ENCODE measurements around the gene RTEL1.
A peak's percentile ranks its signal among the peaks of the same experiment; 100 is the strongest.
"Not testable (repeated sequence)": the region's sequence is repeated elsewhere in the genome, so short reads cannot be mapped to it uniquely, and the experiment has no call there.

Gene RTEL1

DNA sequence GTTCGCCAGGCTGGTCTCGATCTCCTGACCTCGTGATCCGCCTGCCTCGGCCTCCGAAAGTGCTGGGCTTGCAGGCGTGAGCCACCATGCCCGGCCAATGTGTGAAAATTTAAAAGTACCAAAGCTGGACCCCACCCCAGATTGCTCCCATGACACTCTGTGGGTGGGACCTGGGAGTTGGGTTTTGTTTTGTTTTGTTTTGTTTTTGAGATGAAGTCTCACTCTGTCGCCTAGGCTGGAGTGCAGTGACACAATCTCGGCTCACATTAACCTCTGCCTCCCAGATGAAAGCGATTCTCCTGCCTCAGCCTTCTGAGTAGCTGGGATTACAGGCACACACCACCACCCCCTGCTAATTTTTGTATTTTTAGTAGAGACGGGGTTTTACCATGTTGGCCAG, 13.6 kb downstream of the RTEL1 start:
- DNase-seq (ENCODE audit: low read depth, low spot score): not testable (repeated sequence)

DNA sequence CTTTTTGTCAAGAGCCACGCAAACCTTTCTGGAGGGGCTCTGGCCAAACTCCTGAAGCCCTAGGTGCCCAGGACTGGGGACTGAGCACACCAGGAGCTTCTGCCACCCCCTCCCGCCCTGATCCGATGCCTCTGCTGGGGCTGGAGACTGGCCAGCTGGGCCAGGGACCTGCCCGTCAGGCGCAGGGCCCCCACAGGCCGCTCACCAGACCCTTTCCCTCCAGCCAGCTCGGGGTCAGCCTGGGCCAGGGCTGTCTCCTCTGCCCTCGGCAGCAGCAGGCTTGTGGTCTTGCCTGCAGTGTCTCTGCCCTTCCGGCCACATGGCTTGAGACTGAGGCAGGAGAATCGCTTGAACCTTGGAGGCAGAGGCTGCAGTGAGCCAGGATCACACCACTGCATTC, 14.6 kb downstream of the RTEL1 start:
- DNase-seq (ENCODE audit: low read depth, low spot score): no peak

DNA sequence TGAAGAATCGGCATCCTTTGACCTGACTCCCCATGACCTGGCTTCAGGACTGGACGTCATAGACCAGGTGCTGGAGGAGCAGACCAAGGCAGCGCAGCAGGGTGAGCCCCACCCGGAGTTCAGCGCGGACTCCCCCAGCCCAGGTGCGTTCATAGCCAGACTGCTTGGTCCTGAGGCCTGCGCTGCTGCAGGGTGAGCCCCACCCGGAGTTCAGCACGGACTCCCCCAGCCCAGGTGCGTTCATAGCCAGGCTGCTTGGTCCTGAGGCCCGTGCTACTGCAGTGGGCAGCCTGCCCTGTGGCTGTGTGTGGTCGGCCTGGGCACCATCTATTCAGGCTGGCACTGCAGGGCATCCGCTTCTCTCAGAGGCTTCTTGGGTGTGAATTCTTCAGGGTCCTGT, 15.8 kb downstream of the RTEL1 start:
- DNase-seq (ENCODE audit: low read depth, low spot score): no peak

DNA sequence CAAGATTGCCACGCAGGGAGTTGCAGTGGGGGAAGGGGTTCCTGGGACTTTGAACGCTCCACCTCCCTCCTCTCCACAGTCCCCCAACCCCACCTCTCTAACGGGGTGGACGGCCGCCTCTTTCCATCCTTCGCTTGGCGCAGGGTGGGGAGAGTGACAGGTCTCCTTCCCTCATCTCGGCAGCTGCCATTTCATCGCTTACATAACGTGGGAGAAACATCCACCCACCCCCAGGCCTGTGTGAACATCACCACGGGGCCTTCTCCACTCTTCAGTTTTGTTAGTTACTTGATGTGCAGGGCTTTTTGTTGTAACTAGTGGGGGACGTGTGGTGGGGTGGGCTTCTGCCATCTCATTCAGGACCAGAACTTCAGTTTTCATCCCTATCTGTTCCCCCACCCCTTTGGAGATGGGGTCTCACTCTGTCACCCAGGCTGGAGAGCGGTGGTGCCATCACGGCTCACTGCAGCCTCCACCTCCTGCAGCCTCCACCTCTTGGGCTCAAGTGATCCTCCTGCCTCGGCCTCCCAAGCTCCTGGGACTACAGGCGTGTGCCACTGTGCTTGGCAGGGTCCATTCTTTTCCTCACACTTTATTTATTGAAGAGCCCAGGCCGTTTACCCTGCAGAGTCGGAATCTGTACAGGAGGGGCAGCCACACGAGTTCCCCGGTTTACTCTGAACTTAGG, 17.7 kb downstream of the RTEL1 start:
- no peak for DNase-seq (ENCODE audit: low read depth, low spot score)

DNA sequence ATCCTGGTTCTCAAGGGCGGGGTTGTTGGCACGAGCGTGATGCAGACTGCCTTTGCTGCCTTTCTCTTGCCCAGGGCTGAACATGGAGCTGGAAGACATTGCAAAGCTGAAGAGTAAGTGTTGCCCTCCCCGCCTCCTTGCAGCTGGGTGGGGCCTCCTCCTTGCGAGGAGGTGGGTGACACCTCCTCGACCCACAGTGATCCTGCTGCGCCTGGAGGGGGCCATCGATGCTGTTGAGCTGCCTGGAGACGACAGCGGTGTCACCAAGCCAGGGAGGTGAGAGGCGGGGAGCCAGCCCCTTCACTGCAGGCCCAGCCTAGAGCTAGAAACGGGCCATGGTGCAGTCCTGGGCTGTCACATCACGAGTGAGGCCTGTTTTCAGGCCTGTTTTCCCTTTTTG, 20.0 kb downstream of the RTEL1 start:
- no peak for DNase-seq (ENCODE audit: low read depth, low spot score)

DNA sequence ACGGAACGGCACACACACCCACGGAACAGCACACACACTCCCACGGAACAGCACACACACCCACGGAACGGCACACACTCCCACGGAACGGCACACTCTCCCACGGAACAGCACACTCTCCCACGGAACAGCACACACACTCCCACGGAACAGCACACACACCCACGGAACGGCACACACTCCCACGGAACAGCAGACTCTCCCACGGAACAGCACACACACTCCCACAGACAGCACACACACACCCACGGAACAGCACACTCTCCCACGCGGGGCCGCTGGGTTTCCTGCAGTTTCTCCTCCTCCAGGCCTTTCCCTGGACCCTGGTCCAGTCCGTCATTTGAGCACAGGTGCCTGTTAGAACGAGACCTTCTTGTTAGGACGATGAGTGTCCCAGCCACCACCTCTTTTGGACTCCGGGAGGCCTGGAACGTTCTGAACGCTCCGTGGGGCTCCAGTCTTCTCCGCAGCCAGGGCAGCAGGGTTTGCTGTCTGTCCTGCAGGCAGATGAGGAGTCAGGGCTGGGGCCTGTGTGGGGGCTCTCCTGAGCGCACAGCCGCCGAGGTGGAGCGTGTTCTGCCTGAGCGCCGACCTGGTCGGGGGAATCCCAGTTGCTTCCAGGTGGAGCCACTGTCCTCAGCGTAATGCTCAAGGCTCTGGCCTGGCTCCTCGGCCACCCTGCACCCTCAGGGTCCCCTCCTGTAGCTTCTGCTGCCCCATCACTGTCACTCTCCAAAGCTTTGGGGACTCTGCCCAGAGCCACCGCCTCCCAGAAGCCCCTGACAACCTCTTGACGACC, 20.8 kb downstream of the RTEL1 start:
- no peak for DNase-seq (ENCODE audit: low read depth, low spot score)

DNA sequence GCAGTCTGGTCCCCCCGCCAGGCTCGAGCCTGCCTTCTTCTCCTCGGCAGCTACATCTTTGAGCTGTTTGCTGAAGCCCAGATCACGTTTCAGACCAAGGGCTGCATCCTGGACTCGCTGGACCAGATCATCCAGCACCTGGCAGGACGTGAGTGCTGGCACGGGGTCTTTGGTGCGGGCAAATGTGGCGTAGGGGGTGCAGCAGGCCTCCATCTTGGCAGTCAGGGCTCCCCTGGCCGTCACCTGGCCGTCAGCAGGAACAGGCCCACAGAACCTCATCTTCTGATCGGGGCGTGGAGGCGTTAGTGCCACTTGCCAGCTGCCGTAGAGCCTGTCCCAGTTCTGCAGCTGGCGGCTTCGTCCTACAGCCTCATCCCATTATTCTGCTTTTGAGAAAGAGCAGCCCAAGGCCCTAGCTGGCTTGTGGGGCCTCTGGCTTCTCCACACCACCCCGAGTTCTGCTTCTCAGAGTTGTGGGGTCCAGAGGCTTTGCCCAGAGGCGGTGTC, 21.7 kb downstream of the RTEL1 start:
- DNase-seq (ENCODE audit: low read depth, low spot score): no peak

DNA sequence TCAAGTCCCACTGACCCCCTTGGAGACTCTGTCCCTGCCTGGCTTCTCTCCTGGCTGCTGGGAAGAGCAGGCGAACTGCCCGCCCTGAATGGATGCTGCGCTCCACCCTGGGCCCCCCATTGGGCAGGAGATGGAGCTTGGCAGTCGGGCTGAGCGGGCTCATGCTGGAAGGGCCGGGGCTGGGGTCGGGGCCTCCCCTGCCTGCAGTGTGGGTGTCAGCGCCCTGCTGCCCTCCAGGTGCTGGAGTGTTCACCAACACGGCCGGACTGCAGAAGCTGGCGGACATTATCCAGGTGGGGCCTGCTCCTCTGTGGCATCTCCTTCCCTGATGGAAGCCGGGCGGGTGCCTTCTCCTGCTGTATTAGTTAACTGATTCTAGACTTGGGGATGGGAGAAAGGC, 22.3 kb downstream of the RTEL1 start:
- no peak for DNase-seq (ENCODE audit: low read depth, low spot score)

DNA sequence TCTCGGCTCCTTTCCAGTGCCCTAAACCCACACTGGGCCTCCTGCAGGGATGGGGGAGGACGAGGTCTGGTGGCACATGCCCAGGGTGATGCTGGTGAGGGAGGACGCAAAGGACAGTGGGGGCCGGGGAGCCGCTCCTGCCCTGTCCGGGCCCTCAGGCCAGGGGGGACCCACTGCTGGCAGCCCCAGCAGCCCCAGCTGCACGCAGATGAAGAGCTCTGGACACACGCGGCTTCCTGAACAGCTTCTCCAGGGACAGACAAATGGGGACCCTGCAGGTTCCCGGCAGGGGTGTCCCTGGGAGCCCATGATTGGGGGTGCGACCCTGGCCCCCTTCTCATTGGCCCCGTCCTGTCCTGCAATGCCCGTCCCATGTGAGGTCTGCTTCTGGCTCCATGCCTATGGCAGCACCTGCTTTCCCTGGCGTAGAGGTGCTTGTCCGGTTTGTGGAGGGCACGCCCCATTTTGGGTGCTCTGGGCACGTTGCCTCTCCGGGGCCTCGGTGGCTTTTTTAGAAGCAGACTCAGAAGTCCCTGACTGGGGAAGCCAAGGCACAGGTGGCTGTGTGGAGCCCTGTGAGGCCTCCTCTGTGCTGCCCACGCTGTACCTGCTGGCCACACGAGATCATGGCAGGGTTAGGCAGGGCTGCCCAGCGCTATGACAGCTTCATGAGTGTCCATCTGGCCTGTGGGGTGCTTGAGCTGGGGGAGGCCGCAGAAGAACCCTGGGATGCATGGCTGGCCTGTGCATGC, 22.9 kb downstream of the RTEL1 start:
- DNase-seq (ENCODE audit: low read depth, low spot score): no peak

DNA sequence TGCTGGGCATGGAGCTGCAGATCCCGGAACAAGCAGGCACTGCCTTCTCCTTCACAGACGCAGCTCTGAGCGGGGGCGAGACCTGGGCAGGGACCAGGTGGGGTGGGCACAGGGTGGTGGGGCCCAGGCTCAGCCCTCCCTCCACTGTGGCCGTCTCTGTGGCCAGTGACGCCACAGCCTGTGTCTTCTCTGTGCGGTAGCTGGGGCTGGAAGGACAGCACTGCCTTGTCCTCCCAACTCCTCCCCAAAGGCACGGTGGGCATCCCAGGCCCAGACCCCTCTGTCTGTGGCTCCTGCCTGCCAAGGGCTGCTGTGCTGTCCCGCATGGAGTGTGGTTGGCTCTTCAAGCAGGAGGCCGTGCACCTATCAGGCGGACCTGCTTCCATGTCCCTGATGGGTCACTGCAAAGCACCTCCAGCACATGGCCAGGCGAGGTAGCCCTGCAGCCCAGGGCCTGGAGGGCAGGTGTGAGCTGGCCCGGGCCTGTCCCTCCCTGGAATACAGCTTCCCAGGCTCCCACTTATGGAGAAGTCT, 23.6 kb downstream of the RTEL1 start:
- no peak for DNase-seq (ENCODE audit: low read depth, low spot score)

DNA sequence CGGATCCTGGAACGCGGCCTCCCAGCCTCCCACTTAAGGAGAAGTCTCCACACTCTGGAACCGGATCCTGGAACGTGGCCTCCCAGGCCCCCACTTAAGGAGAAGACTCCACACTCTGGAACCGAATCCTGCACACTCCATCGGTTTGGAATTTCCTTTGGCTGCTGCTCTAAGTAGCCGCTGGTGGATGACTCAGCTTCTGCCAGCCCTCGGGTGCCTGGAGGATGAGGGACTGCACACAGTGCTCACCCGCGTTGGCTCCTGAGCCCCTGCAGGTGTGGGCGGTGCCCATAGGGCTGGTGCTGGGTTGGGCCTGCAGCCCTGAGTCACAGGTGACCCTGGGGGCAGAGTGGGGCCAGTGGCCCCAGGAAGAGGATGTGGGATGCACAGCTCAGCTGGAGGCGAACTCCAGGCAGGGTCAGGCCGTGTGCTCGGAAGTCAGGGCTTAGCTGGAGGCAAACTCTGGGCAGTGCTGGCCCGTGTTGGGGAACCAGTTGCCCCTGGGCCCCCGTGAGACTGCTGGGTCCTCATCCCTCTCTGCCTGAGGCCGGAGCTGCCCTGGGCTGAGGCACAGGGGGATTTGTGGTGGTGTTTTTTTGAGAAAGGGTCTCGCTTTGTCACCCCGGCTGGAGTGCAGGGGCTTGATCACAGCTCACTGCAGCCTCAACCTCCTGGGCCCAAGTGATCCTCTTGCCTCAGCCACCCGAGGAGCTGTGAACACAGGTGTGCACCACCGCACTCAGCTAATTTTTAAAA, 24.4 kb downstream of the RTEL1 start:
- DNase-seq (ENCODE audit: low read depth, low spot score): peak; percentile 90

DNA sequence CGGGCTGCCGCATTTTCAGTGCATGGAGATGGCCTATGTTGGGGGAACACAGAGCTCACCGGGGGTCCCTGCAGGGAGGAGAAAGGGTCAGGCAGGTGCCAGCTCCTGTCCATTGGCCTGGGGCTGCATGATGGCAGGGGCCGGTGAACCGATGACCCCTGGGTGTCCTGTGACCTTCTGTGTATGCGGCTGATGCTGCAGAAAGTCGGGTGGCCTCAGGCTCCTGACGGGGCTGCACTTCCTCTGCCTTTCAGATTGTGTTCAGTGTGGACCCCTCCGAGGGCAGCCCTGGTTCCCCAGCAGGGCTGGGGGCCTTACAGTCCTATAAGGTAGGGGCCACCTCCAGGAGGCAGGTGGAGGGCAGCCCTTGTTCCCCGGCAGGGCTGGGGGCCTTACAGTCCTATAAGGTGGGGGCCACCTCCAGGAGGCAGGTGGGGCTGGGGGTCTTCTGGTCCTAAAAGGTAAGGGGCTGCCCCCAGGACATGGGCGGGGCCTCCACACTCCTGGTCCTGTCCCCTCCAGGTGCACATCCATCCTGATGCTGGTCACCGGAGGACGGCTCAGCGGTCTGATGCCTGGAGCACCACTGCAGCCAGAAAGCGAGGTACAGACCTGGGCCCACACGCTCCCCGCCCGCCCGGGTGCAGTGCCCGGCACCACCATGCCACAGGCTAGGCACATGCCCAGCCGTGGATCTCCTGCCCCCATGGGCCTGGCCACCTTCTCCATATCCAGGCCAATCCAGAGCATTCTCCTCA, 27.3 kb downstream of the RTEL1 start:
- no peak for DNase-seq (ENCODE audit: low read depth, low spot score)

DNA sequence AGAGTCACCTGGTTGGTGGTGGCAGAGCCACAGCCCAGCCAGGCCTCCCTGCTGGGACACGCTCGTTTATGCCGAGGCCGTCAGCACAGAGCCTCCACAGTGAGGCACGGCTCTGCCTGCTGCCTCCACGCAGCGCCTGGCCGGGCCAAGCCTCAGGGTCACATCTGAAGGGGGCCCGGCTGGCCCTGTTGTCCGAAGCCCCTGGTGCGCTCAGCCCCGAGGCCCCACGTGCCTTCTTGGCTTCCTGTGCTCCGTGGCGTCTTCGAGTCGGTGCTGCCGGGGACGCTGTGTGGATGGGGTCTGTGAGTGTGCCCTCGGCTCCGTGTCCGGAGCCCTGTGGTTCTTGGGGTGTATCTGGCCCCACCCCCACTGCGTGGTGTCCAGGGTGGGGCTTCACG, 28.0 kb downstream of the RTEL1 start:
- DNase-seq (ENCODE audit: low read depth, low spot score): no peak

DNA sequence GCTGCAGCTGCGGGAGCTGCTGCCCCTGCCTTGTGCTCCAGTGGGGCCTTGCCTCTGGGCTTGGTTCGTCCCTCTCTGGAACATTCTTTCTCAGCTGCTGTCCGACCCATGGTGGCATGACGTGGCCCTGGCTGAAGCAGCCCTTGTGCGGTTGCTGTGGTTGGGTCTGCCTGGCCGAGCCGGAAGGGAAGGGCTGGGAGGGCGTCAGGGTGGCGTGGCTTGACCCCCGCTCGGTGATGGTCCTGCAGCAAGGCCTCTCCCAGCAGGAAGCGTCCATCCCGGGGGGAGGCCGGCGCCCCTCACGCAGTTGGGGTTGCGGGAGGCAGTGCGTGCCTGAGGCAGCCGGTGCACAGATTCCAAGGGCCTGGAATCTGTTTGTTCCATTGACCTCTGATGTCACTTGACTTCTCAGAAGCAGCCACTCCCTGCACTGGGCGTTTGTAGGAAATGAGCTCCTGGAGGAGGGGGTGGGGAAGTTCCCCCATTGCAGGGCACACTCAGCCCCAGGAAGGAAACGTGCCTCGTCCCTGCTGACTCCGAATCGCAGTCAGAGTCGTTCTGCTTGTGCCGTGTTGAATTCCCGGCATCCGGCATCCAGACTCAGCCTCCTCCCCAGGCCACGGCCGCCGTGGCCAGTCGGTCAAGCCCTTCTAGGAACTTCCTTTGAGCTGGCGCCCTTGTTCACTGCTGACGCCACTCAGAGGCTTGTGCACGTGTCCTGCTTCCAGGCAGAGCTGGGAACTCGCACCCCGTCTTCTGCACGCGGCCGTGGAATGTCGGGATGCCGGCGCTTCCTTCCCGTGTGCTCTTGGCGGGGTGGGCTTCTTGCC, 28.6 kb downstream of the RTEL1 start:
- DNase-seq (ENCODE audit: low read depth, low spot score): peak; percentile 79

DNA sequence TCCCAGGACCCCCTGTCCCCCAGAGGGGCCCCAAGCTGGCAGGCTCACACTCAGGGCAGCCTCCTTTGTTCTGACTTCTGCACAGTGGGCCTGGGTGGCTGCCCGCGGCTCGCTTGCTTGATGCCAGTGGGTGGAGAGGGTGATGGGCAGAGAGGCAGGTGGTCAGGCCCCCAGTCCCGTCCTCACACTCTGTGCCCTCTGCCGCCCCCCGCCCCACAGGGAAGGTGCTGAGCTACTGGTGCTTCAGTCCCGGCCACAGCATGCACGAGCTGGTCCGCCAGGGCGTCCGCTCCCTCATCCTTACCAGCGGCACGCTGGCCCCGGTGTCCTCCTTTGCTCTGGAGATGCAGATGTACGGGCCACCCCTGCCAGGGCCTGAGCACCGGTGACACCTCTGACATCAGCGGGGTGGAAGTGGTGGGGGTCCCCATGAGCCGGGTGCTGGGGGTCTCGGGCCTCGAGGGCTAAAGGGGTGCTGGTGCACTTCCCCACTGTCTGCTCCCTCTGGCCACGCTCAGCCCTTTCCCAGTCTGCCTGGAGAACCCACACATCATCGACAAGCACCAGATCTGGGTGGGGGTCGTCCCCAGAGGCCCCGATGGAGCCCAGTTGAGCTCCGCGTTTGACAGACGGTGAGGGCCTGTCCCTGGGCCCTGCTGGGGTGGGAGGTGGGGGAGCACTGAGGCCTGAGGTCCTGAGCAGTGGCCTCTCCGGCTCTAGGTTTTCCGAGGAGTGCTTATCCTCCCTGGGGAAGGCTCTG, 29.5 kb downstream of the RTEL1 start:
- DNase-seq (ENCODE audit: low read depth, low spot score): no peak

DNA sequence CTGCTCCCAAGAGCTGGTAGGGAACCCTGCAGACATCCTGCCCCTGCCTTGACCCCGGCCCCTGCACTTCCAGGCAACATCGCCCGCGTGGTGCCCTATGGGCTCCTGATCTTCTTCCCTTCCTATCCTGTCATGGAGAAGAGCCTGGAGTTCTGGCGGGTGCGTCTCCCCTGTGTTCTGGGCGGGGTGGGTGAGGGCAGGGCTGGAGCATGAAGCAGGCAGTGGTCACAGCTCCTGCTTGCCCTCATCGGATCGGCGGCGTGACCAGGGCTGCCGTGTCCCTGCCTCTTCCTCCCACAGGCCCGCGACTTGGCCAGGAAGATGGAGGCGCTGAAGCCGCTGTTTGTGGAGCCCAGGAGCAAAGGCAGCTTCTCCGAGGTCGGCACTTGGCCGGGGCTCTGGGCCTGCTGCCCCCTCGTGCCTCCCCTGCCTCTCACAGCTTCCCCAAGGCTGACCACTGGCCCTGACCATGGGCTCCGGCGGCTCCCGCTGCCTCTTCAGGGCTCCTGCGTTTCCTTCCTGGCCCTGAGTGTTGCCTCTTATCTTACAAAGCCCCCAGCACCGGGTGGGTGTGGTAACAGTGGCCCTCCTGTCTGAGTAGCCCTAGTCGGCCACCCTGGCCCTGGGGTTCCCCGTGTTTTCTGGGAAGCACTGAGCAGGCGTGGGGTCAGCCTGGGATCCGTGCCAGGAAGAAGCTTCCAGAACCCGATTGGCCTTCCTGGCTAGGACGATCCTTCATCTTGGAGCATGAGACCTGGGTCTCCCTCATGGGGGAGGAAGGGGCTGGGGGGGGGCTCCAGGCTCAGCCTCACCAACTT, 30.3 kb downstream of the RTEL1 start:
- no peak for DNase-seq (ENCODE audit: low read depth, low spot score)

DNA sequence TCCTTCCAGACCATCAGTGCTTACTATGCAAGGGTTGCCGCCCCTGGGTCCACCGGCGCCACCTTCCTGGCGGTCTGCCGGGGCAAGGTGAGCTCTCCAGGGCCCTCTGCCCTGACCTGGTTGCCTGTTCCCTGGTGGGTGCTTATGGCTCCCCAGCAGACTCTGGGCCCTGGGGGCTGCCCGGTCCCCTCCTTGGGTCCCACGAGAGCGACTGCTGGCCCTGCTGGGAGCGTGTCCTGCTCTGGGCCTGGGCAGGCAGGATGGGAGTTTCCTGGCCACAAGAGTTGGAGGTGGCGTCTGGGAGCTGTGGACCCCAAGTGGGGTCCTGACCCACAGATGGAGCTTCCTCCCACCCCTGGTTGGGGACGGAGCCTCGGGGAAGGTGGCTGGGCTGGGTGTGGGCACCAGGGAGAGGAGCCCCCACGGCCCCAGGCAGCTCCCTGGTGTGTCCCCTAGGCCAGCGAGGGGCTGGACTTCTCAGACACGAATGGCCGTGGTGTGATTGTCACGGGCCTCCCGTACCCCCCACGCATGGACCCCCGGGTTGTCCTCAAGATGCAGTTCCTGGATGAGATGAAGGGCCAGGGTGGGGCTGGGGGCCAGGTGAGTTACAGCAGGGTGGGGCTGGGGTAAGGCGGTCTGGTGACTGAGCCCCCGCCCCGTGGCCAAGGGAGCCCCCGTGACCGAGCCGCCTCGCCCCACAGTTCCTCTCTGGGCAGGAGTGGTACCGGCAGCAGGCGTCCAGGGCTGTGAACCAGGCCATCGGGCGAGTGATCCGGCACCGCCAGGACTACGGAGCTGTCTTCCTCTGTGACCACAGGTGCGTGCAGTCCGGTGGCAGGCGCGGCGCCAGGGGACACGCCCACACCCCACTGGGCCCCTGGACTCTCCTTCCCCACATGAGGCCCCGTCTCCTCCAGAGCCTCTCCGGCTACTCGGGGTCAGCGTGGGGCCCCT, 31.2 kb downstream of the RTEL1 start:
- DNase-seq (ENCODE audit: low read depth, low spot score): no peak

Measured in ELF-1 (cell line).